IMR-90 (cell line): Measurements from ENCODE around the gene ARHGEF3. TPM values are rescaled to one million over a fixed set of nuclear protein-coding genes. Genes with fewer than 3 reads are reported as not detected.

Experiments used
- ATAC-seq: fragments of 200-7000 bp; cut with Tn5 transposase; 2 replicates; pipeline ENCODE4 v1.9.1; 2020; ENCODE audit warnings: low read depth, mild to moderate bottlenecking, moderate library complexity
- BruUV-seq: library from RNA; stranded (reverse); fragments of 400-500 nt; replicated peaks from 2 replicates; lab custom pipeline; 2021; lab: Mats Ljungman, UMichigan
- CTCF ChIA-PET: fragments of 300-600 bp; formaldehyde crosslinking; extraction: SDS; loops from one replicate; lab custom pipeline; 2021; ENCODE audit warnings: antibody characterized with exemption; lab: Yijun Ruan, JAX
- POLR2A ChIA-PET: fragments of 300-600 bp; sonication (Branson Sonifier 250); formaldehyde crosslinking; loops from one replicate; lab custom pipeline; 2022; ENCODE audit warnings: antibody characterized with exemption; ENCODE audit not compliant: unreplicated experiment; lab: Charles Lee
- DNase-seq: peaks from one replicate; pipeline ENCODE4 v3.0.0; 2013
- H2AFZ ChIP-seq: replicated peaks from 2 replicates; pipeline ENCODE3; 2013; ENCODE audit warnings: low read length, mild to moderate bottlenecking; ENCODE audit not compliant: poor library complexity
- H2AK5ac ChIP-seq: 2 replicates; pipeline ENCODE4 v1.6.1; 2013; ENCODE audit warnings: low read depth, low read length, inconsistent platforms
- H2AK9ac ChIP-seq: replicated peaks from 2 replicates; pipeline ENCODE3; 2013; ENCODE audit warnings: mild to moderate bottlenecking, low read depth, low read length, moderate library complexity; ENCODE audit not compliant: poor library complexity
- H2BK120ac ChIP-seq: 2 replicates; pipeline ENCODE4 v1.6.1; 2013; ENCODE audit warnings: low read depth, low read length, inconsistent platforms
- H2BK15ac ChIP-seq: 3 replicates; pipeline ENCODE4 v1.6.1; 2013; ENCODE audit warnings: low read depth, low read length, inconsistent platforms
- H2BK20ac ChIP-seq: 2 replicates; pipeline ENCODE4 v1.6.1; 2013; ENCODE audit warnings: low read depth, mild to moderate bottlenecking, inconsistent platforms, low read length, moderate library complexity
- H2BK5ac ChIP-seq: 2 replicates; pipeline ENCODE4 v1.6.1; 2013; ENCODE audit warnings: mild to moderate bottlenecking, low read depth, low read length, inconsistent platforms; ENCODE audit not compliant: poor library complexity, severe bottlenecking
- H3K14ac ChIP-seq: replicated peaks from 2 replicates; pipeline ENCODE4 v1.6.1; 2013; ENCODE audit warnings: low read depth, low read length, inconsistent platforms
- H3K18ac ChIP-seq: 2 replicates; pipeline ENCODE4 v1.6.1; 2013; ENCODE audit warnings: low read depth, low read length, control low read depth
- H3K23ac ChIP-seq: 2 replicates; pipeline ENCODE4 v1.6.1; 2013; ENCODE audit warnings: low read depth, low read length, inconsistent platforms
- H3K27ac ChIP-seq: 2 replicates; pipeline ENCODE4 v1.5.1; 2013; ENCODE audit warnings: mild to moderate bottlenecking, control low read depth, low read length; ENCODE audit not compliant: insufficient read depth
- H3K27me3 ChIP-seq: 2 replicates; pipeline ENCODE4 v1.6.1; 2013; ENCODE audit warnings: low read length; ENCODE audit not compliant: control insufficient read depth, insufficient read depth
- H3K36me3 ChIP-seq: 2 replicates; pipeline ENCODE4 v1.6.1; 2013; ENCODE audit warnings: low read length, mixed read lengths; ENCODE audit not compliant: control insufficient read depth, insufficient read depth
- H3K4ac ChIP-seq: 2 replicates; pipeline ENCODE4 v1.6.1; 2013; ENCODE audit warnings: low read depth, low read length, inconsistent platforms
- H3K4me1 ChIP-seq: 2 replicates; pipeline ENCODE4 v1.6.1; 2013; ENCODE audit warnings: low read length, mixed read lengths; ENCODE audit not compliant: control insufficient read depth, insufficient read depth
- H3K4me2 ChIP-seq: 2 replicates; pipeline ENCODE4 v1.6.1; 2013; ENCODE audit warnings: low read depth, mild to moderate bottlenecking, control low read depth, low read length, moderate library complexity
- H3K4me3 ChIP-seq: 2 replicates; pipeline ENCODE4 v1.5.1; 2013; ENCODE audit warnings: low read depth, mild to moderate bottlenecking, control low read depth, low read length, moderate library complexity; ENCODE audit not compliant: insufficient read depth
- H3K56ac ChIP-seq: 2 replicates; pipeline ENCODE4 v1.6.1; 2013; ENCODE audit warnings: low read length, inconsistent platforms; ENCODE audit not compliant: insufficient read depth; ENCODE audit errors: extremely low read depth
- H3K79me1 ChIP-seq, 2 experiments: 2 replicates each; pipeline ENCODE4 v1.6.1; 2013; ENCODE audit warnings: low read length in 2 of 2, inconsistent platforms in 1 of 2, low read depth in 1 of 2
- H3K9ac ChIP-seq: 2 replicates; pipeline ENCODE4 v1.6.1; 2013; ENCODE audit warnings: low read depth, low read length, control low read depth
- H3K9me1 ChIP-seq: 2 replicates; pipeline ENCODE4 v1.6.1; 2013; ENCODE audit warnings: low read length, inconsistent platforms; ENCODE audit not compliant: insufficient read depth
- H3K9me3 ChIP-seq: 2 replicates; pipeline ENCODE4 v1.6.1; 2013; ENCODE audit warnings: low read length; ENCODE audit not compliant: control insufficient read depth, insufficient read depth
- H4K20me1 ChIP-seq: 2 replicates; pipeline ENCODE4 v1.6.1; 2013; ENCODE audit warnings: low read length, inconsistent platforms; ENCODE audit not compliant: insufficient read depth
- H4K5ac ChIP-seq: 2 replicates; pipeline ENCODE4 v1.6.1; 2013; ENCODE audit warnings: mild to moderate bottlenecking, low read depth, low read length, control low read depth
- H4K8ac ChIP-seq, 2 experiments: 2 replicates each; pipeline ENCODE4 v1.6.1; 2013; ENCODE audit warnings: low read depth in 2 of 2, low read length in 2 of 2, control low read depth in 1 of 2, inconsistent platforms in 1 of 2
- H4K91ac ChIP-seq: 2 replicates; pipeline ENCODE4 v1.6.1; 2013; ENCODE audit warnings: low read depth, low read length, inconsistent platforms; ENCODE audit not compliant: insufficient read depth
- BHLHE40 ChIP-seq: fragments of 150-350 bp; IDR thresholded peaks from 2 replicates; pipeline ENCODE4 v1.6.1; 2016; ENCODE audit warnings: mild to moderate bottlenecking, low read depth, low read length
- CEBPB ChIP-seq: IDR thresholded peaks from 2 replicates; pipeline ENCODE4 v1.6.1; 2012; ENCODE audit warnings: low read depth, low read length, improper control_type of control experiment
- CHD1 ChIP-seq: IDR thresholded peaks from 2 replicates; pipeline ENCODE4 v1.6.1; 2012; ENCODE audit warnings: low read depth, low read length, improper control_type of control experiment
- FOS ChIP-seq: fragments of 150-350 bp; IDR thresholded peaks from 2 replicates; pipeline ENCODE4 v1.6.1; 2016; ENCODE audit warnings: low read depth, low read length
- MXI1 ChIP-seq: IDR thresholded peaks from 2 replicates; pipeline ENCODE4 v1.6.1; 2012; ENCODE audit warnings: low read depth, mild to moderate bottlenecking, low read length, moderate library complexity, borderline replicate concordance
- POLR2A ChIP-seq: IDR thresholded peaks from 2 replicates; pipeline ENCODE4 v1.6.1; 2012; ENCODE audit warnings: mild to moderate bottlenecking, low read depth, low read length
- RAD21 ChIP-seq: IDR thresholded peaks from 2 replicates; pipeline ENCODE4 v1.6.1; 2012; ENCODE audit warnings: low read length, improper control_type of control experiment
- RCOR1 ChIP-seq: IDR thresholded peaks from 2 replicates; pipeline ENCODE4 v1.6.1; 2012; ENCODE audit warnings: mild to moderate bottlenecking, low read length, improper control_type of control experiment; ENCODE audit not compliant: insufficient replicate concordance
- RFX5 ChIP-seq: IDR thresholded peaks from 2 replicates; pipeline ENCODE4 v1.8.0; 2012; ENCODE audit warnings: low read depth, mild to moderate bottlenecking, low read length, moderate library complexity
- SMC3 ChIP-seq: fragments of 150-350 bp; IDR thresholded peaks from 2 replicates; pipeline ENCODE4 v1.6.1; 2016; ENCODE audit warnings: low read depth, mild to moderate bottlenecking, antibody characterized with exemption, low read length, moderate library complexity
- whole genome bisulfite sequencing, 2 experiments: methylation state at CpG; one replicate each; pipeline versions ENCODE4 v1.1.5 to v1.1.7; 2013; ENCODE audit warnings: missing lambda C conversion rate in 2 of 2; ENCODE audit not compliant: insufficient read length in 1 of 2; ENCODE audit errors: extremely low coverage in 2 of 2; 5-methylcytosine and 5-hydroxymethylcytosine counted together
- dilution Hi-C: fragments of 300-500 bp; cut with HindIII; formaldehyde crosslinking; loops from one replicate; pipeline ENCODE4 v1.14.3; 2018; ENCODE audit warnings: low sequenced_read_pairs; ENCODE audit not compliant: unreplicated experiment
- in situ Hi-C: fragments of 300-500 bp; cut with MboI; formaldehyde crosslinking; loops from 3 replicates; pipeline ENCODE4 v1.14.3; 2019; ENCODE audit warnings: low sequenced_read_pairs, inconsistent platforms, mixed read lengths
- intact Hi-C: fragments of 100-400 bp; cut with micrococcal nuclease; formaldehyde crosslinking; loops from 2 replicates; pipeline ENCODE4 v1.10.0; 2022
- polyA plus RNA-seq, 3 experiments: library from polyadenylated mRNA; depleted of rRNA; stranded (reverse); fragments of >200 nt; gene quantifications; 2 replicates each; pipeline ENCODE4 v1.2.3, GENCODE V29; 2012; ENCODE audit warnings: low replicate concordance in 1 of 3
- total RNA-seq: library from RNA; depleted of rRNA; stranded (reverse); fragments of >200 nt; gene quantifications from 2 replicates; pipeline ENCODE4 v1.2.3, GENCODE V29; 2012
- TF ChIP-seq, protein P1 (sequence below): fragments of 150-350 bp; IDR thresholded peaks from 2 replicates; pipeline ENCODE4 v1.6.1; 2017; ENCODE audit warnings: mild to moderate bottlenecking, antibody characterized with exemption, low read length, low read depth

ARHGEF3 gene
- total and polyA plus RNA-seq, 2 of the 4 experiments (the other 2 are of a cell fraction) = 2.1 to 2.3 TPM

- no CpG with 5 or more reads among the region's 3 CpGs for WGBS, 2 experiments
- Histone ChIP-seq H3K4ac (no peak overlapping the region), H4K20me1 (no peaks in the 10 kb centered on the region), H4K91ac (no peak overlapping the region), H3K9me1 (no peaks in the 10 kb centered on the region), H3K4me2 (no peak overlapping the region), H3K9me3 (no peaks in the 10 kb centered on the region), H3K4me1 (no peaks in the 10 kb centered on the region), H2AFZ (no peak overlapping the region), H3K4me3 (no peak overlapping the region), H3K56ac (no peak overlapping the region), H2BK15ac (no peak overlapping the region), H3K27me3 (peaks cover 1% of the 10 kb centered on the region; the same call in 1 of the 2 replicates), H2BK5ac (no peak overlapping the region), H4K8ac (no peak overlapping the region), H3K14ac (no peak overlapping the region), H3K27ac (no peak overlapping the region), H2BK120ac (no peak overlapping the region), H2AK9ac (no peak overlapping the region), H3K18ac (no peak overlapping the region), H3K36me3 (no peaks in the 10 kb centered on the region), H3K23ac (no peak overlapping the region), H2BK20ac (no peak overlapping the region), H3K79me1 (no peaks in the 10 kb centered on the region), H3K9ac (no peak overlapping the region), H4K5ac (no peak overlapping the region), H2AK5ac (no peak overlapping the region)
- DNase-seq (no peak), ATAC-seq (no peak)
- BruUV-seq = no TSS peak
- intact Hi-C loops = loop anchor here (5.0 to 10.0 kb wide), 3 partner anchors 78 to 520 kb away; partner anchors contain the start of gene APPL1
- in situ Hi-C loops = loop anchor here (5.0 to 10.0 kb wide), 2 partner anchors 90 to 283 kb away; no protein-coding TSS in a partner anchor
- POLR2A ChIA-PET = no interaction called here
- dilution Hi-C loops = no loop called here
- TF ChIP-seq POLR2A (no peak), RAD21 (no peak), BHLHE40 (no peak), FOS (no peak), SMC3 (no peak), RCOR1 (no peak), CEBPB (no peak), CHD1 (no peak), MXI1 (no peak), RFX5 (no peak)
- TF ChIP-seq, protein P1, sequence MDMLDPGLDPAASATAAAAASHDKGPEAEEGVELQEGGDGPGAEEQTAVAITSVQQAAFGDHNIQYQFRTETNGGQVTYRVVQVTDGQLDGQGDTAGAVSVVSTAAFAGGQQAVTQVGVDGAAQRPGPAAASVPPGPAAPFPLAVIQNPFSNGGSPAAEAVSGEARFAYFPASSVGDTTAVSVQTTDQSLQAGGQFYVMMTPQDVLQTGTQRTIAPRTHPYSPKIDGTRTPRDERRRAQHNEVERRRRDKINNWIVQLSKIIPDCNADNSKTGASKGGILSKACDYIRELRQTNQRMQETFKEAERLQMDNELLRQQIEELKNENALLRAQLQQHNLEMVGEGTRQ = no peak
- CTCF ChIA-PET = interaction anchor here (1.5 to 2.0 kb wide), 2 partner anchors 95 to 284 kb away, joined by 7 to 10 read pairs; no protein-coding TSS in a partner anchor
Observed at GRCh38 chr3:56704706-56705105, 97.0 kb downstream of the ARHGEF3 start.
